Brain microvascular endothelial cell (primary cell): ENCODE results near the gene CNGA1.

ENCODE experiments used
- DNase-seq: peaks from one replicate; pipeline ENCODE4 v3.0.0-alpha.2; 2020
- H3K27ac ChIP-seq: fragments of 250-450 bp; sonication (Bioruptor Pico); 2 replicates; pipeline ENCODE4 v1.5.1; 2020; ENCODE audit warnings: mild to moderate bottlenecking, moderate library complexity
- H3K27me3 ChIP-seq: fragments of 250-450 bp; sonication (Bioruptor Pico); replicated peaks from 2 replicates; pipeline ENCODE4 v1.5.1; 2020; ENCODE audit warnings: mild to moderate bottlenecking
- H3K36me3 ChIP-seq: fragments of 250-450 bp; sonication (Bioruptor Pico); replicated peaks from 2 replicates; pipeline ENCODE4 v1.5.1; 2020; ENCODE audit warnings: mild to moderate bottlenecking
- H3K4me3 ChIP-seq: 2 replicates; pipeline ENCODE4 v1.5.1; 2011; ENCODE audit warnings: low read depth, mild to moderate bottlenecking, control low read depth, low read length, moderate library complexity
- in situ Hi-C: cut with HindIII; loops from 2 replicates; pipeline ENCODE4 v1.10.0; 2017; ENCODE audit warnings: low sequenced_read_pairs, low pct_ligation_motif_present
- TF ChIP-seq, protein P1 (sequence below): IDR thresholded peaks from 2 replicates; pipeline ENCODE4 v1.5.1; 2011; ENCODE audit warnings: low read depth, mild to moderate bottlenecking, moderate library complexity, low read length, control low read depth, inconsistent platforms; ENCODE audit errors: missing control alignments

The CNGA1 gene

DNA sequence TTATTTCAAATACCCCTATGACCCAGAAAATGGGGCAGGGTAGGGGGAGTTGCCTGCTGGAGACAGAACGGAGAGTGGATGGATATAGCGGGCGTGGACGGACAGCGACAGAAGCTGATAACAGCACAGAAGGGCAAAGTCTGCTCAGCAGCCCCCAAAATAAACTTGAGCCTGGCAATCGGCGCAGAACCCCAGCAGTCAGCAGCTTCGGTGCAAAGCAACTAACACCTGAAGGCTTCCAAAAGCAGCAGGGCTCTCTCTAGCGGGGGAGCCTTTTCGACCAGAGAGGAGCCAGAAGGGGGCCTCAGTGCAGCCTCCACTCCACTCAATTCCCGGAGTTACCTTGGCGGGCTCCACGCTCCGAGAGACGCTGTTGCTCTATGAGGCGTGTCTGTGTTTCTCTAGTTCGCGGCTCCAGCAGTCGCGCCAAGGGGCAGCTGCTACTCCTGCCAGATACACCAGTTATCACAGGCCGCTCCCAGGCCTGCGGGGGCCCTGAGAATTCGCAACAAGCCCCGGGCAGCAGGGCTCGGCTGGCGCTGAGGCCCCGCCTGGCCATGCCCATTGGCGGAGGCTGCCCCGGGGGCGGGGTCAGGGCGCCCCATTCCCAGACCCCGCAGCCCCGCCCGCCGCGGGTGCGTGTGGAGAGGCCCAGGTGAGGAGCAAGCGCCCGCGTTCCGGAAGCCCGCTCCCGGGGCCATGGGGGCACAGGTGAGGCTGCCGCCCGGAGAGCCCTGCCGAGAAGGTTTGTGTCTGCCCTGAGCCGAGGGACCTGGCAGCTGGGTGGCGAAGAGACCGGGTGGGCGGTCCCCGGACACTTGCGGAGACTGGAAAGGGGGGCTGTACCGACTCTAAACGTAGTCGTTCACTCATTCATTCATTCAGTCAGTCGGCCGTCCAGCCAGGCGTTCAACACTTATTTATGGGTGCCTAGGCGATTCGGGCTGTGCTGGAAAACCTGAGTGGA is at the start of gene CNGA1, which contains the start of gene NIPAL1:
TSS of gene CNGA1 (minus strand) at position 541 of the 967 bp plus-strand sequence. CDS start 63,992 bp downstream, outside the sequence.
TSS of gene NIPAL1 (plus strand) at position 632 of the 967 bp plus-strand sequence. CDS start at position 700, 68 bp downstream.
- Histone ChIP-seq H3K36me3 (no peaks in the 10 kb centered on the region), H3K27ac (peak within 1 kb of the TSS; percentile 86), H3K27me3 (no peaks in the 10 kb centered on the region), H3K4me3 (peak within 1 kb of the TSS; percentile 83)
- TF ChIP-seq, protein P1, sequence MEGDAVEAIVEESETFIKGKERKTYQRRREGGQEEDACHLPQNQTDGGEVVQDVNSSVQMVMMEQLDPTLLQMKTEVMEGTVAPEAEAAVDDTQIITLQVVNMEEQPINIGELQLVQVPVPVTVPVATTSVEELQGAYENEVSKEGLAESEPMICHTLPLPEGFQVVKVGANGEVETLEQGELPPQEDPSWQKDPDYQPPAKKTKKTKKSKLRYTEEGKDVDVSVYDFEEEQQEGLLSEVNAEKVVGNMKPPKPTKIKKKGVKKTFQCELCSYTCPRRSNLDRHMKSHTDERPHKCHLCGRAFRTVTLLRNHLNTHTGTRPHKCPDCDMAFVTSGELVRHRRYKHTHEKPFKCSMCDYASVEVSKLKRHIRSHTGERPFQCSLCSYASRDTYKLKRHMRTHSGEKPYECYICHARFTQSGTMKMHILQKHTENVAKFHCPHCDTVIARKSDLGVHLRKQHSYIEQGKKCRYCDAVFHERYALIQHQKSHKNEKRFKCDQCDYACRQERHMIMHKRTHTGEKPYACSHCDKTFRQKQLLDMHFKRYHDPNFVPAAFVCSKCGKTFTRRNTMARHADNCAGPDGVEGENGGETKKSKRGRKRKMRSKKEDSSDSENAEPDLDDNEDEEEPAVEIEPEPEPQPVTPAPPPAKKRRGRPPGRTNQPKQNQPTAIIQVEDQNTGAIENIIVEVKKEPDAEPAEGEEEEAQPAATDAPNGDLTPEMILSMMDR, result peak; percentile 76
- peak; percentile 66 for DNase-seq
- in situ Hi-C loops, result no loop called here

DNA sequence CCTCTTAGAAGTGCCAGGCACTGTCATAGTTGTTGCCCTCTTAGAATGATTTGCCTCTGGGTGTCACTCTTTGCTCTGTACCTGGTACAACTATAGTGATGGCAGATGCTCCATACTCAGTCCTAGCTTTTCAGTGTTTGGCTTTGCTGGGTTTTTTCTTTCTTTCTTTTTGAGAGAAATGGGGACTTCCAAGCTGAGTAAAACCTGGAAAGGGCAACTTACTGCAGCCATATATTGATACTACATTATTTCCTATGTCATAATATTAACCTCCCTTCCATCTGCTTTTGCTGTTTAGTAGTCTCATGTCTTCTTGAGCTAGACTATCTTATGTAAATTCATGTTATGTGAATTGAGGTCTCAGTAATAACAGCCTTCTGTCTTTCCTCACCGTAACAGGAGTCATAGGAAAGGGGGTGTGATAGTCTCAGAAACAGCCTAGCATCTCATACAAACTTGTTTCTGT is 49.1 kb upstream of the CNGA1 start:
- Histone ChIP-seq H3K4me3 (no peak overlapping the region), H3K36me3 (no peaks in the 10 kb centered on the region), H3K27ac (no peak overlapping the region), H3K27me3 (no peaks in the 10 kb centered on the region)
- TF ChIP-seq, protein P1, result no peak
- DNase-seq, result no peak
- in situ Hi-C loops, result no loop called here

- H3K27ac ChIP-seq, result no peak overlapping the region
- TF ChIP-seq, protein P1, result no peak
- H3K27me3 ChIP-seq, result no peaks in the 10 kb centered on the region
- in situ Hi-C loops, result no loop called here
- no peak for DNase-seq
- no peaks in the 10 kb centered on the region for H3K36me3 ChIP-seq
- H3K4me3 ChIP-seq, result no peak overlapping the region
Observed at GRCh38 chr4:48064349-48064748, 47.9 kb upstream of the CNGA1 start.

- Histone ChIP-seq H3K36me3 (no peaks in the 10 kb centered on the region), H3K27me3 (no peaks in the 10 kb centered on the region), H3K27ac (no peak overlapping the region), H3K4me3 (no peak overlapping the region)
- DNase-seq, result no peak
- TF ChIP-seq, protein P1, result no peak
- in situ Hi-C loops, result no loop called here
Observed at GRCh38 chr4:48058617-48059530, 42.4 kb upstream of the CNGA1 start.

DNA sequence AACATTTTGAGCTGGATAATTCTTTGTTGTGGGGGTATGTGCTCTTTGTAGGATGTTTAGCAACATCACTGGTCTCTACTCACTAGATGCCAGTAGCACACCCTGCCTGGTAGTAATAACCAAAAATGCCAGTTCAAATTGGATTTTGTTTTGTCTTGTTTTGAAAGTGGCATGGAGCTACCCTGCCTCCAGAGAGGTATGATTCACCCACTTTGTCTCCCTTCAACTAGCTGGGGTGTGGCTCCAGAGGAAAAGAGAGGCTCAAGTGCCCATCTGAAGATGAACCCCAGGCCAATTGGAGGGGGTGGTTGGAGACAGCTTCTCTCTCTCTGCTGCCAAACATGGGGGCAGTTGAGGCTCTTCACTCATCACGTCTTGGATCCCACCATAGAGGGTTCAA is 34.6 kb upstream of the CNGA1 start:
- in situ Hi-C loops, result no loop called here
- no peak for DNase-seq
- no peaks in the 10 kb centered on the region for H3K27me3 ChIP-seq
- TF ChIP-seq, protein P1, result no peak
- no peak overlapping the region for H3K4me3 ChIP-seq
- no peaks in the 10 kb centered on the region for H3K36me3 ChIP-seq
- H3K27ac ChIP-seq, result no peak overlapping the region
